Retinal pigment epithelial cell (primary cell): ENCODE measurements around the gene AATK.

Experiments
- DNase-seq: peaks from one replicate; pipeline ENCODE4 v3.0.0-alpha.2; 2010; ENCODE audit warnings: low read depth
- H3K4me3 ChIP-seq: 2 replicates; pipeline ENCODE4 v1.5.1; 2011; ENCODE audit warnings: mild to moderate bottlenecking, low read length, control low read depth, moderate library complexity
- CTCF ChIP-seq: conservative IDR thresholded peaks from 2 replicates; pipeline ENCODE4 v1.5.1; 2011; ENCODE audit warnings: low read depth, low read length, control low read depth, inconsistent platforms

The AATK gene

GRCh38 chr17:81165246-81166032 is 582 bp downstream of the AATK start, which contains the start of gene PVALEF:
TSS of gene PVALEF (plus strand) at chr17:81165507. CDS start at chr17:81181227, 15,720 bp downstream.
- DNase-seq, result no peak
- TF ChIP-seq CTCF, result no peak
- peak within 1 kb of the TSS; percentile 41 for H3K4me3 ChIP-seq

- TF ChIP-seq CTCF, result no peak
- peak; percentile 33 for DNase-seq
- H3K4me3 ChIP-seq, result no peak overlapping the region
Observed at GRCh38 chr17:81164371-81165245, 1.4 kb downstream of the AATK start.

- TF ChIP-seq CTCF, result no peak
- H3K4me3 ChIP-seq, result no peak overlapping the region
- no peak for DNase-seq
Observed at GRCh38 chr17:81163703-81164370, 2.2 kb downstream of the AATK start.

- H3K4me3 ChIP-seq, result no peak overlapping the region
- DNase-seq, result no peak
- no peak for TF ChIP-seq CTCF
Observed at GRCh38 chr17:81163051-81163695, 2.8 kb downstream of the AATK start.

GRCh38 chr17:81162491-81162890 is 3.5 kb downstream of the AATK start:
- no peak for TF ChIP-seq CTCF
- no peak overlapping the region for H3K4me3 ChIP-seq
- no peak for DNase-seq

- TF ChIP-seq CTCF, result no peak
- H3K4me3 ChIP-seq, result no peak overlapping the region
- DNase-seq, result no peak
Observed at GRCh38 chr17:81161972-81162371, 4.0 kb downstream of the AATK start.
